ENCODE data around the gene NAP1L5.

Gene NAP1L5, protein sequence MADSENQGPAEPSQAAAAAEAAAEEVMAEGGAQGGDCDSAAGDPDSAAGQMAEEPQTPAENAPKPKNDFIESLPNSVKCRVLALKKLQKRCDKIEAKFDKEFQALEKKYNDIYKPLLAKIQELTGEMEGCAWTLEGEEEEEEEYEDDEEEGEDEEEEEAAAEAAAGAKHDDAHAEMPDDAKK

DNA sequence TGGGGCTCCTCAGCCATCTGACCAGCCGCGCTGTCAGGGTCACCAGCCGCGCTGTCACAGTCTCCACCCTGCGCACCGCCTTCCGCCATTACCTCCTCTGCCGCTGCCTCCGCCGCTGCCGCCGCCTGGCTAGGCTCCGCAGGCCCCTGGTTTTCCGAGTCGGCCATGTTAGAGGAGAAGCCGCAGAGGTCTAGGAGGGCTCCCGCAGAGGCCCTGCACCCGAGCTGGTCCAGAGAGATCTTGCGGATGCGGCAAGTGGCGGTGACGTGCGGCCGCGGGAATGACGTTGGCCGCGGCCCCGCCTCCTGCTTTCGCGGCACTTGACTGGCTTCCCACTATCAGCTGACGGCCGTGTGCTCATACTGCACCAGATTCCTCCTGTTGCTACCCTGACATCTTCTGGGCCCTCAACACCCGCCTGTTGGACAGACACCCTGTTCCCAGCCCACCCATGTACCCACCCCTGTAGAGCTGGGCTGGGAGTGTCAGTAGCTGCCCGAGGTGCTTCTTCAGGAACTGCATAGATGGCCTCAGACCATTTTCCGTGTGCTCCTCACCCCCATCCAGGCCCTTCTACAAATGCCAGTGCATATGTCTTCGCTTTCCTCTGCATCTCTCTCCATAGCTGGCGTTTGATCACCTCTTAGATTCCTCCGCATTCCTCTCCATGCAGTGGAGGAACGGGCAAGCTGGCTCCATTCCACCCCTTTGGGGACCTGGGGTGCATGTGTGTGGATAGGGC lies at the start of gene NAP1L5:
Gene NAP1L5, minus strand, starts transcription at position 242 of the 742 bp plus-strand sequence. Its CDS starts 75 bp downstream, at position 167.
- peak; percentile 81 for DNase-seq (ENCODE audit: low read depth, low spot score)

- DNase-seq (ENCODE audit: low read depth, low spot score), result no peak
These were observed 49.7 kb upstream of the NAP1L5 start for GRCh38 chr4:88747351-88747750.

GRCh38 chr4:88746206-88746605 lies 48.6 kb upstream of the NAP1L5 start:
- no peak for DNase-seq (ENCODE audit: low read depth, low spot score)

GRCh38 chr4:88745581-88746163 lies 48.0 kb upstream of the NAP1L5 start:
- DNase-seq (ENCODE audit: low read depth, low spot score), result no peak

- no peak for DNase-seq (ENCODE audit: low read depth, low spot score)
These were observed 47.5 kb upstream of the NAP1L5 start for GRCh38 chr4:88745175-88745574.

DNA sequence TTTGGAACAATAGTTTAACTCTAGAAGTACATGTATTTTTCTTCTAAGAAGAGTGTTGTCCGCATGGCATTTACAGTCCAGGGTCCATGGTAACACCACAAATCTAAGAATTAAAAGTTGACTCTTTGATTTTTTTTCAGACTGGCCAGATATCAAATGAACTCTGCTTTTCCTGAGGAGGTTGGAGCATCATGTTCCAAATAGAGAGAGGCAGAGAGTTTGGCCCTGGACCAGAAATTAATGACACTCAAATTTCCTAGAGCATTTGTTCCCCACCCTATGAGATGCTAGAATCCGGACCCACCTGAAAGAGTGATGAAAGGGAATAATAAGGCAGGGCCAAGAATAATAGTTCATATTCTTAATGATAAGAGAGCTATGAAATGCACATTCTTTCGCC lies 47.0 kb upstream of the NAP1L5 start:
- DNase-seq (ENCODE audit: low read depth, low spot score), result no peak

- DNase-seq (ENCODE audit: low read depth, low spot score), result peak; percentile 76
These were observed 46.1 kb upstream of the NAP1L5 start for GRCh38 chr4:88743696-88744095.

DNA sequence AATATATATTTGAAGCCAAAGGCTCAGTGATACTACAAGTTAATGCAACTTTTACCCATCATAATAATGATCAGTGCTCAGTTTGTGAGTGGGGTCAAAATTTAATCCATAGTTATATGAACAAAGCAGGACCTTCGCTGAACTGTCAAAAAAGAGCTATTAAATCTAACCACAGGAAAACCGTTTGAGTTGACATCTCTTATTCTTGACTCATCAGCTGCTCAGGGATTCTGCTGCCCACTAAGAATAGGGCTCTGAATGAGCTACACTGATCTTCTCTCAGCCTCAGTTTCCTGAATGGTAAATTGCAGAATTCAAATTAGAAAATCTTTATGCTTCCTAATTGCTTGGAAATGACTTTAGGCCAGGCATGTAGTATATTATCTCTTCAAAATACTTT lies 44.9 kb upstream of the NAP1L5 start:
- no peak for DNase-seq (ENCODE audit: low read depth, low spot score)

GRCh38 chr4:88738180-88738579 lies 40.6 kb upstream of the NAP1L5 start:
- no peak for DNase-seq (ENCODE audit: low read depth, low spot score)

DNA sequence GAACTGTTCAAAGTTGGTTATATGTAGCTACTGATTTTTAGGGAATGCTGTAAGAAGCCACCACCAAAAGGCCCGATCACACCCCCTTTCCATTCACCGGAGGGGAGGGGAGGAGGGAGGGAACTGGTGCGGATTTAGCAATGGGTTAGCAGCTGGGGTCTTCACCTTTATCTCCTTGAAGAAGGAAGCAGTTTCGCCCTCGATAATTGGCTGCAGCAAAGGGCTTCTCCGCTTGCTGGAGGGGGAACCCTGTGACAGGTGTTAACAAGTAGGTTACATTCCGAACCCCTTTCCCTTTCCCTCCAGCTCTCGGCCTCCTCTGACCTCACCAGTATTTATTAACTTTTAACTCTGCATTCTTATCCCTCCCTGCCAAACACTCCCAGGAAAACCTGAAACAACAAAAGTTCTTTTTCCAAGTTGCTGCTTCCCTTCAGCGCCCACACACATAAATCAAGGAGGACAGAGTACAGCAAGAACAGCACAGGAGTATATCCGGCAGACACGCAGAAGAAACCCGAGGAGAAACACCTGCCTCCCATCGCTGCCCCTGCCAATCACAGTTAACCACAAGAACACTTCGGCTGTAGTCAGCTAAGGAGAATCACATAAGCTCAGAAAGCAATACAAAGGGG lies 39.8 kb upstream of the NAP1L5 start:
- peak; percentile 42 for DNase-seq (ENCODE audit: low read depth, low spot score)

GRCh38 chr4:88736264-88736663 lies 38.6 kb upstream of the NAP1L5 start:
- DNase-seq (ENCODE audit: low read depth, low spot score), result no peak

DNA sequence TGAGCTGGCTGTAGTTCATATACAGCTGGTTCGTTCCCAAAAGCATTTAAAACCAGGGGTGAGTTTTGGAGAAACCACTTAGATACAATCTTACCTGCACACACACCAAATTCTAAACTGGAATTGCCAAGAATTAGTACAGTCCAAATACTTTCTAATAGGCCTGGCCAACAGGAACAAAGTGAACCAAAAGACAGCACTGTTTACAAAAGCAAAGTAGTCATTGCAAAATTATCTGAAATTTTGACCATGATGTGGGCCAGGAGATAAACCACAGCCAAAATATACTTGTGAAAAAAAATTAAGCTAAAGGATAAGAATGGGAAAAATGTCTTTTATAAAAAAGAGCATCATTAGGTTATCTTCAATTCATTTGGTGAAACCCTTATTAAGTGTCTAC lies 37.9 kb upstream of the NAP1L5 start:
- peak; percentile 19 for DNase-seq (ENCODE audit: low read depth, low spot score)

DNA sequence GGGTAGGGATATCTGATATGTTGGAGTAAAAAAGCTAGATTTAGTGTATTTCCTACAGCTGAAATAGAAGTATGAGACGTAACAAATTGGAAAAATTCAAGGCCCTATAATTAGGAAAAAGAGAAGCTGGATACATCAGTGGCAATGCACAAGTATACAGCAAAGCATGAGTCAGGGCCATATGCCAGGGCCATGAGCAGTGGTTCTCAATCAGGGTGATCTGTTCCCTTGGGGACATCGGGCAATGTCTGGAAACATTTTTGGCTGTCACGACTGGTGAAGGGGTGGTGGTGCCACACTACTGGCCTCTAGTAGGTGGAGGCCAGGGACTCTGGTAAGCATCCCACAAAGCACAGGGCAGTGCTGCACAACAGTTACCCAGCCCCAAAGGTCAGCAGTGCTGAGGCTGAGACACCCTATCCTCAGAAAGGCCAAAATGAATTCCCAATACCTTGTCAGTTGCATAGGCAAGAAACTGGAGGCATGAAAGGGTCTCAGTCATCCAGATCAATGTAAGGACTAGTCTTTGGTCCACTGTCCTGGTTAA lies 36.8 kb upstream of the NAP1L5 start:
- DNase-seq (ENCODE audit: low read depth, low spot score), result no peak

DNA sequence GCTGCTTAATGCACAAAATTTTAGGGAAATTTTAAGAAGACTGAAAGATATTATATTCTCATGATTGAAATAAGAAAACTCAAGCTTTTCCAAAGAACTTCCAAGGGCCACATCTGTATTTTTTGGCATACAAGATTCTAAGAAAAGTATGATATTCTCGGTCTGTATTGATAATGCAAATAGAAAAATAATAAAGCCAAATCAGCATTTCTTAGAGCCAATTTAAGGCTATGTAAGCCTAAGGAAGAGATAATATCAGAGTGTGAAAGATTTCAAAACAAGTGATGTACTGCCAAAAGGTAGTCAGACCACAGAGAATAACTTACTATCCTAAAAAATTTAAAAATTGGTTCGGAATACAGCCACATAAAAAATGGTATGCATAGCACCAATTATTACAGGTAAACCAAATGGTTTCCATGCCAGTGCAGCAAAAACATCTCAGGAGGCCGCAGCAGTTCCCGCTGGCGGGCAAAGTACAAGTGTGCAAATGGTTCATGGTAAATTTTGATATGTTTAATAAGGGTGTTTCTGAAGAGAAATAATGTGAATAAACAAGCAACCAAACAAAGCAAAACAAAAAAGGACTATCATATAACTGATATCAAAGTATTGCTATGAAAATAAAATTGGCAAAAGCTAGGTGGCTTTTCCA lies 35.2 kb upstream of the NAP1L5 start:
- DNase-seq (ENCODE audit: low read depth, low spot score), result no peak

GRCh38 chr4:88731381-88731780 lies 33.8 kb upstream of the NAP1L5 start:
- DNase-seq (ENCODE audit: low read depth, low spot score), result no peak

GRCh38 chr4:88730811-88731210 lies 33.2 kb upstream of the NAP1L5 start:
- no peak for DNase-seq (ENCODE audit: low read depth, low spot score)

GRCh38 chr4:88729146-88729760 lies 31.6 kb upstream of the NAP1L5 start:
- DNase-seq (ENCODE audit: low read depth, low spot score), result no peak

DNA sequence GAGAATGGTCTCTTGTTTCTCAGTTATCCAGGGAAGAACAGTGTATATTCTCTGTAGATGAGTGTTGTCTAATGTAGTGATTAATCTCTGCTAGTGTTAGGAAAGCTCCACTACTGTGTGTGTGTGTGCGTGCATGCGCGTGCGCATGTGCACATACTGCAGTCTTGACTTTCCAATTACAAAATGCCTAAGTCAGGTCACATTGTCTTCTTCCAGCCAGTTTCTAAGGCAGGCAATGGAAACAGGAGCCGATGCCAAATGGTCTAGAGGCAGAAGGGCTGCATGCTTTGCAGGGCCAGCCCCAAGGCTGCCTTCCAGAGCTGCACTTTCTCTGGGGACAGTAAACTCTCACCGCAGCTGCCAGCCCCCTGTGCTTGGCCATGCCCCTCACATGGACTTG lies 30.5 kb upstream of the NAP1L5 start:
- no peak for DNase-seq (ENCODE audit: low read depth, low spot score)

GRCh38 chr4:88725986-88726385 lies 28.4 kb upstream of the NAP1L5 start:
- DNase-seq (ENCODE audit: low read depth, low spot score), result no peak

GRCh38 chr4:88725143-88725542 lies 27.5 kb upstream of the NAP1L5 start:
- DNase-seq (ENCODE audit: low read depth, low spot score), result no peak

DNA sequence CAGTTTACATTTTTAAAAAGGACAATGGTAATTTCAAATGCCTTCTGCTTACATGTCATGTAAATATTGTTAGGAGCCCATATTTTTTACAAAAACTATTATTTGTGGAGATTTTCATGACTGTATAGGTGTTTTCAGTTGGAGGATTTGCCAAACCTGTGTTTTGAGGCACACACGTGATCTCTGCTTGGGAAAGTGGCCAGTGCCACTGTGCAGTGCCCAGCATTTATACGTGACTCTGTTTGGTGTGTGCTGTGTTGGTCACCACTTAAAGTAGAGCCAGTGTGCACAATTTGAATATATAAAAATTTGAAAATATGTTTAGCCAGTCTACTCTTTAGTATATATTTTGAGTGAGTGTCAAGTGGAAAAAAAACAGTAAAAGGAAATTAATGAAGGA lies 26.8 kb upstream of the NAP1L5 start:
- no peak for DNase-seq (ENCODE audit: low read depth, low spot score)
